Breast epithelium (tissue), 3 donors: Measurements from ENCODE around the gene SPINT1.

Experiments used
- POLR2A ChIP-seq: fragments of 450-650 bp; IDR thresholded peaks from one replicate; pipeline ENCODE4 v1.6.1; 2016; ENCODE audit warnings: antibody characterized with exemption, mild to moderate bottlenecking, moderate library complexity
- TF ChIP-seq, protein P1 (sequence below), 3 donors: fragments of 450-650 bp; IDR thresholded peaks; one replicate each; pipeline ENCODE4 v1.5.1; 2016 to 2017; ENCODE audit warnings: antibody characterized with exemption in 3 of 3, mild to moderate bottlenecking in 3 of 3, moderate library complexity in 3 of 3

- TF ChIP-seq, protein P1, sequence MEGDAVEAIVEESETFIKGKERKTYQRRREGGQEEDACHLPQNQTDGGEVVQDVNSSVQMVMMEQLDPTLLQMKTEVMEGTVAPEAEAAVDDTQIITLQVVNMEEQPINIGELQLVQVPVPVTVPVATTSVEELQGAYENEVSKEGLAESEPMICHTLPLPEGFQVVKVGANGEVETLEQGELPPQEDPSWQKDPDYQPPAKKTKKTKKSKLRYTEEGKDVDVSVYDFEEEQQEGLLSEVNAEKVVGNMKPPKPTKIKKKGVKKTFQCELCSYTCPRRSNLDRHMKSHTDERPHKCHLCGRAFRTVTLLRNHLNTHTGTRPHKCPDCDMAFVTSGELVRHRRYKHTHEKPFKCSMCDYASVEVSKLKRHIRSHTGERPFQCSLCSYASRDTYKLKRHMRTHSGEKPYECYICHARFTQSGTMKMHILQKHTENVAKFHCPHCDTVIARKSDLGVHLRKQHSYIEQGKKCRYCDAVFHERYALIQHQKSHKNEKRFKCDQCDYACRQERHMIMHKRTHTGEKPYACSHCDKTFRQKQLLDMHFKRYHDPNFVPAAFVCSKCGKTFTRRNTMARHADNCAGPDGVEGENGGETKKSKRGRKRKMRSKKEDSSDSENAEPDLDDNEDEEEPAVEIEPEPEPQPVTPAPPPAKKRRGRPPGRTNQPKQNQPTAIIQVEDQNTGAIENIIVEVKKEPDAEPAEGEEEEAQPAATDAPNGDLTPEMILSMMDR (IDR thresholded peaks at IDR 0.05): no peak
- no peak for TF ChIP-seq POLR2A
Observed at GRCh38 chr15:40870716-40871115, 26.9 kb downstream of the SPINT1 start.
